GM12873 (cell line): Measurements from ENCODE around the gene RABAC1.

Experiments
- TF ChIP-seq, protein P1 (sequence below): IDR thresholded peaks from 2 replicates; pipeline ENCODE4 v1.5.1; 2012; ENCODE audit warnings: low read depth, mild to moderate bottlenecking, moderate library complexity, low read length, control low read depth; ENCODE audit not compliant: insufficient read depth; ENCODE audit errors: missing control alignments

The RABAC1 gene

DNA sequence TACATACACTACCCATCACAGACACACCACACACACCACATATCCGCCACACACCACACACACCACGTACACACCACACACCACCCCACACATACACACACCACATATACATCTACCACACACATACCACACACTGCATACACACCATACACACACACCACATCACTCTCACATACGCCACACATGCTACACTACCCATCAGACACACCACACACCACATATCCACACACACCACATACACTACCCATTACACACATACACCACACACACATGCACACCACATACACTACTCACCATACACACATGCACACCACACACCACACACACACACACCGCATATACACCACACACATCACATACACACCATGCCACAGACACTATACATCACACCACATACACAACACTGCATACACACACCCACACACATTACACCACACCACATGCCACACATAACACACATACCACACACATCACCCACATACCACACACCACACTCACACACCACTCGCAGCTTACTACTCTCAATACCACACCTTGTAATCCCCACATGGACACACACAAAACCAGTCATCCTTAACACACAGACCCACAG, 40.4 kb downstream of the RABAC1 start:
- TF ChIP-seq, protein P1, sequence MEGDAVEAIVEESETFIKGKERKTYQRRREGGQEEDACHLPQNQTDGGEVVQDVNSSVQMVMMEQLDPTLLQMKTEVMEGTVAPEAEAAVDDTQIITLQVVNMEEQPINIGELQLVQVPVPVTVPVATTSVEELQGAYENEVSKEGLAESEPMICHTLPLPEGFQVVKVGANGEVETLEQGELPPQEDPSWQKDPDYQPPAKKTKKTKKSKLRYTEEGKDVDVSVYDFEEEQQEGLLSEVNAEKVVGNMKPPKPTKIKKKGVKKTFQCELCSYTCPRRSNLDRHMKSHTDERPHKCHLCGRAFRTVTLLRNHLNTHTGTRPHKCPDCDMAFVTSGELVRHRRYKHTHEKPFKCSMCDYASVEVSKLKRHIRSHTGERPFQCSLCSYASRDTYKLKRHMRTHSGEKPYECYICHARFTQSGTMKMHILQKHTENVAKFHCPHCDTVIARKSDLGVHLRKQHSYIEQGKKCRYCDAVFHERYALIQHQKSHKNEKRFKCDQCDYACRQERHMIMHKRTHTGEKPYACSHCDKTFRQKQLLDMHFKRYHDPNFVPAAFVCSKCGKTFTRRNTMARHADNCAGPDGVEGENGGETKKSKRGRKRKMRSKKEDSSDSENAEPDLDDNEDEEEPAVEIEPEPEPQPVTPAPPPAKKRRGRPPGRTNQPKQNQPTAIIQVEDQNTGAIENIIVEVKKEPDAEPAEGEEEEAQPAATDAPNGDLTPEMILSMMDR: no peak

- TF ChIP-seq, protein P1: no peak
Observed at GRCh38 chr19:41918095-41918494, 41.0 kb downstream of the RABAC1 start.

DNA sequence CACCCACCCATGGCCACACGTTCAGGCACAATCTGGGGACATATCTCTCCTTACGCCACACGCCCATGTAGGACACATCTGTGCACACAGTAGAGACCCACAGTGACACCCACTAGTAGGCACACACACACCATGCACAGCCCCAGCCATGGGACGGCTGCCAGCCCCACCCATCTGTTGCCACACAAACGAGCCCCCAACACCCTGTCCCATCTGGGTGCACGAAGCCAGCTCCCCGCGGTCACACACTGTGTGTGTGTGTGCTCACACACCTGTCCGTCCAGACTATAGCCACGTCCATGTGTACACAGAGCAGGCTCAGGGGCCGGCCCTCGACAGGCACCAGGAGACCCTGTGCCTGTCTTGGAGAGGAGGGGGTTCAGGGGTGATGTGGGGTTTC, 41.4 kb downstream of the RABAC1 start:
- TF ChIP-seq, protein P1: no peak

DNA sequence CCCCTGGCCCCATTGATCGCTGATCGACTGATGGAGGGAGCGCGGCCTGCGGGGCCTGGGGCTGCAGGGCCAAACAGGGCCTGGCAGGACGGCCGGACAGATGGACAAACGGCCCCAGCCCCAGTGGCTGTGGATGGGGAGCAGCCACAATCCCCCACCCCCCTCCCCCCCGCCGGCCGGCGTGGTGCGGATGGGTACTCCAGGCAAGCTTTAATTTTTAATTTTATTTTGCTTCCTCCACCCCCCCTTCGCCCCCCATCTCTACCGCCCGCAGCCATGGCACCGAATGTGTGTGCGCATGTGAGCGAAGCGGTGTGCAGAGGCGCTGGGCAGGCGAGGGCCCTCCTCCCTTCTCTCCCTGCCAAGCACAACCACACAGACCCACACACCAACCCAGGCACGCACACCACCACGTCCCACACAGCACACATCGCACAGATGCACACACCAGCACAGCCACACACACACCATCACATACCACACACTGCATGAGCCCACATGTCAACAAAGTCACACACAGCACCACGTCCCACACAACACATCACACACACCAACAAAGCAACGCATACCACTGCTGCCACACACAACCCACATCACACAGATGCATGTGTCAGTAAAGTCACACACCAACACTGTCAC, 43.2 kb downstream of the RABAC1 start:
- TF ChIP-seq, protein P1: no peak

DNA sequence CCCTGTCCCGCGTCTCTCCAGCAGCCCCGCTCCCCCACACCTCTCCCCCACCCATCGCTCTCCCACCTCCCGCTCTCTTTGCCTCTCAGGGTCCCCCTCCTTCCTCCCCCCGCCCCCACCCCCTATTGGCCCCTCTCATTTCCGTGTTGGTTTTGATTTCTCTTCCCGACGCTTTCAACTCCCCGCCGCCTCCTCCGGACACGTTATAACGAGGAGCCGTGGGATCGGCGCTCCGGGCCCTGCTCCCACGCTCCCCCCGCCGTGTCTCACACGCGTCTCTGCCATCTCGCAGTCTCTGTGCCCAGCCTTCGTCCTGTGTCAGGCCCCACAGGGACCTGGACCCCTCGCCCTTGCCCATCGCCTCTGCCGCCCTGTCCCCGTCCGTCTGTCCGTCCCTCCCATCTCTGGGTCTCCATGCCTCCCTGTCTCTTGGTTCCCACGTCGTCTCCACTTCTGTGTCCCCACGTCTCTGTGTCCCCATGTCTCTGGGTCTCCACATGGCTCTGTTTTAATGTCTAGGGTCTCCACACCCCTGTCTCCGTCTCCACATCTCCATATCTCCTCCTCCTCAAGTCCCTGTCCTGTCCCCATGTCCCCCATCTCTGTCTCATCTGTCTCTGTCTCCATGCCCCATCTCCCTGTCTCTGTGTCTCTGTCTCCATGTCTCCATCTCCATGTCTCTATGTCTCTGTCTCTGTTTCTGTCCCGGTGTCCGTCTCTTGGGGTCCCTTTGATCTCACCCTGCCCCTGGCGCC, 43.9 kb downstream of the RABAC1 start:
- TF ChIP-seq, protein P1: no peak

DNA sequence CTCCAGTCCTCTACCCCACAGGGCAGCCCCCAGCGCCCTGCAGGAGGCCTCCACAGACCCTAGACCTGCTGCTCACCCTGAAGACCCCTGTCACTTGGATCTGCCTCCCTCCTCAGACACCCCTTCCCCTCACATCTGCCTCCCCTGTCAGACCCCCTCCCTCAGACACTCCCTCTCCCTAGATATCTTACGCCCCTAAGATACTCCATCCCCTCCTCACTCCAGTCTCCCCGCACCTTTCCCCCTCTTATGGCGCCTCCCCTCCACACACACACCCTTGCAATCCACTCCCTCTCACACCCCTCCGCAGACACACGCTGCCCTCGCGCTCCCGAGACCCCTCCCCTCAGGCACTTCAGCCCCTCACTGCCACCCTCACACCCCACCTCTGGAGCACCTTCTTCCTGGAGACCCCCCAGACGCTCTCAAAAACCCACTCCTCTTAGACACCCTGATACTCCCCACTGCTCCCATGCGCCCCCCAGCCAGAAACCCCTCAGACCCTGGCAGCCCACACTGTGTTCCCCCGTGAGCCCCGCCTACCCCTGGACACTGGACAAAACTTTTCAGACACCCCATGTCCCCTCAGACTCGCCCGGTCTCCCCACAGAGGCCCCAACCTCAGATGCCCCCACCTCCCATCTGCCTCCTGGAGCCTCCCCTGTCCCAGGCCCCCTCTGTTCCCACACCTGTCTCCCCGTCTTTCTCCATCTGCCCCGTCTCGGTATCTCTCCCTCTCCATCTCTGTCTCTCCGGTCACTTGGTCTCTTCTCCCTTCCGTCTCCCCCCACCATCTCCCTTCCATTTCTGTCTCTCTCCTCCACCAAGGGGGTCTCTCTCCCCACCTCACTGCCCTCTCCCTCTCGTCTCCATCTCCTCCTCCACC, 45.3 kb downstream of the RABAC1 start:
- TF ChIP-seq, protein P1: no peak
